SH-SY5Y (cell line): Measurements from ENCODE around the gene UNC13A.

ENCODE experiments used
- GATA2 ChIP-seq: IDR thresholded peaks from 2 replicates; pipeline ENCODE4 v1.6.1; 2011; ENCODE audit warnings: mild to moderate bottlenecking, low read depth, low read length
- GATA3 ChIP-seq: IDR thresholded peaks from 2 replicates; pipeline ENCODE4 v1.6.1; 2011; ENCODE audit warnings: low read depth, mild to moderate bottlenecking, low read length, moderate library complexity

The UNC13A gene

GRCh38 chr19:17659996-17660395 lies 28.2 kb downstream of the UNC13A start:
- no peak for TF ChIP-seq GATA3
- no peak for TF ChIP-seq GATA2

- TF ChIP-seq GATA2, result no peak
- TF ChIP-seq GATA3, result no peak
Measured at GRCh38 chr19:17658666-17659065, 29.5 kb downstream of the UNC13A start.

GRCh38 chr19:17658240-17658639 lies 29.9 kb downstream of the UNC13A start:
- TF ChIP-seq GATA3, result no peak

- TF ChIP-seq GATA3, result no peak
- no peak for TF ChIP-seq GATA2
Measured at GRCh38 chr19:17656970-17657369, 31.2 kb downstream of the UNC13A start.

GRCh38 chr19:17655751-17656472 lies 32.2 kb downstream of the UNC13A start:
- TF ChIP-seq GATA2 (no peak), GATA3 (no peak)

- TF ChIP-seq GATA3, result no peak
- TF ChIP-seq GATA2, result no peak
Measured at GRCh38 chr19:17654993-17655392, 33.2 kb downstream of the UNC13A start.

- TF ChIP-seq GATA3 (no peak), GATA2 (no peak)
Measured at GRCh38 chr19:17652627-17653026, 35.5 kb downstream of the UNC13A start.

- TF ChIP-seq GATA2 (no peak), GATA3 (no peak)
Measured at GRCh38 chr19:17648786-17649185, 39.4 kb downstream of the UNC13A start.

- TF ChIP-seq GATA3 (no peak), GATA2 (no peak)
Measured at GRCh38 chr19:17648097-17648660, 40.0 kb downstream of the UNC13A start.

- TF ChIP-seq GATA3 (no peak), GATA2 (no peak)
Measured at GRCh38 chr19:17647071-17648020, 40.8 kb downstream of the UNC13A start.

GRCh38 chr19:17646441-17646840 lies 41.7 kb downstream of the UNC13A start:
- TF ChIP-seq GATA2 (no peak), GATA3 (no peak)

GRCh38 chr19:17645339-17645963 lies 42.7 kb downstream of the UNC13A start:
- TF ChIP-seq GATA3, result no peak

- TF ChIP-seq GATA3 (no peak), GATA2 (no peak)
Measured at GRCh38 chr19:17642656-17643055, 45.5 kb downstream of the UNC13A start.

- TF ChIP-seq GATA2 (no peak), GATA3 (no peak)
Measured at GRCh38 chr19:17641846-17642245, 46.3 kb downstream of the UNC13A start.
